ENCODE measurements around the gene NOX5.

The NOX5 gene

DNA sequence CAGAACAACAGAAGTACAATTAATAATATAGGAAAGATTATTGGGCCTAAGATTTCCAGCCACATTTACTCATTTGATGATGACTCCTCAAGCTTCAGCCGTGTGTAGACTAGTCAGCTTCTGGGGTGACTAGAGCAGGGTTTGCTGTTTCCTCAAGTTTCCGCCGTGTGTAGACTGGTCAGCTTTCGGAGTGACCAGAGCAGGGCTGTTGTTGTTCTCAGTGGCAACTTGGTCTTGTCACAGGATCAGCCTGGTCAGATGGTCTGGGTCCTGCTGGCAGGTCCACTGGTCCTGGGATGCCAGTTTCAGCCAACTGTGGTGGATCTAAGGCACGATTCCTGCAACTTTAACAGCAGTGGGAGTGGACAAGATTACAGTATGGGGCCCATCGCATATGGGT is 21.8 kb upstream of the NOX5 start:
- DNase-seq, result no peak

DNA sequence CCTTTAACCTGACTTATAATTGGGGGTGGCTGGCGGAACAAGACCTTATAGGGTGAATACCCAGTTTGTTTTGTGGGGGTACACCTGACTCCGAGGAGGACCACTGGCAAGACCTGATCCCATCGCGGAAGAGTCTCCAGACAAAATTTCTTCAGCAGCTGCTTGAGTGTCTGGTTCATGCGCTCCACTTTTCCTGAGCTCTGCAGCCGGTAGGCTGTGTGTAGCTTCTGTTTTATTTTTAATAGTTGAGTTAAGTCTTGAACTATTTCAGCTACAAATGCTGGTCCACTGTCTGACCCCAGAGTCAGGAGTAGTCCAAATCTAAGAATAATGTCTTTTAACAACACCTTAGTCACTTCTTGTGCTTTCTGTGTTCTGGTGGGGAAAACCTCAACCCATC is 21.2 kb upstream of the NOX5 start:
- DNase-seq, result no peak

DNA sequence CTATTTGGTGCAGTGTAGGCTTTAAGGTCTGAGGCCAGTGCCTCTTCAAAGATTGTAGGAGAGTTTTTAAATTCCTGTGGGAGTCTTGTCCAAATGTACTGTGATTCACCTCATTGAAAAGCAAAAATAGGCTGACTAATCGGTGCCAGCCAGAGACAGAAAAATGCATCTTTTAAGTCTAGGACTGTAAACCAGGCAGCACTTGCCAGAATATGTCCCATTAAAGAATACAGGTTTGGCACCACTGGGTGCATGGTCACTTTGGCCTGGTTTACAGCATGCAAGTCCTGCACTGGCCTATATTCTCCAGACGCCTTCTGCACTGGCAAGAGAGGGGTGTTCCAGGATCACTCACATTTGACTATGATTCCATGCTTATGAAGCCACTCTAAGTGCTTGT is 20.3 kb upstream of the NOX5 start:
- no peak for DNase-seq

DNA sequence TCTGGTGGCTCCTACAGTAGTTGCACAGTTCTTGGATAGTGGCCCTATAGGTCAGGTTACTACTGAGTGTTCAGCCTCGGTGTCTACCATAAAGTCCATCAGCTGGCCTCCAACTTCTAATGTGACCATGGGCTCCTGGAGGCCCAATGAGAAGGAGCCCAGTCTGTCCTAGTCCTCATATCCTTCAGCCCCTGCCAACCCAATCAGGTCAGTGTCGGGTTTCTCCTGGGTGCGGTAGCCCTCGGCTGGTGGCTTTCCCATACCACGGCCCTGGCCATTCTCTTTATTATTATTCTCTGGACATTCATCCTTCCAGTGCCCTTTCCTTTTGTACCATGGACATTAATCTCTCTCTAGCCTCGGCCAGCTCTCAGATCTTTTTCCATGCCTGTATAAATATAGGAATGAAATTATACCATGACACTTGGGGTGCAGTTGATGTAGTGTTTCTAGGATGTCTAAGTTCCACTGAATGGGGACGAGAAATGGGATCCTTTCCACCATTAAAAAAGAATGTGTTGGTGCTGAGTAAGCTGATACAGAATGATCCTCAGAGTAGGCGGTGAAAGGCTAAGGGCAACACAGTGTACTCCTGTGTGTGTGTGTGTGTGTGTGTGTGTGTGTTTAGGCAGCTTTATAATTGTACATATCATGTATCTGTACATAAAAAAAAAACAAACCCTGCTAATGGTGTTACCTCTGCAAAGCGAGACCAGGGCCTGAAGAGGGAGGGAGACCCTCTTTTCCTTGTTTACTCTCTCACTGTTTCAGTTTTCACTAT is 19.3 kb upstream of the NOX5 start:
- DNase-seq, result no peak

DNA sequence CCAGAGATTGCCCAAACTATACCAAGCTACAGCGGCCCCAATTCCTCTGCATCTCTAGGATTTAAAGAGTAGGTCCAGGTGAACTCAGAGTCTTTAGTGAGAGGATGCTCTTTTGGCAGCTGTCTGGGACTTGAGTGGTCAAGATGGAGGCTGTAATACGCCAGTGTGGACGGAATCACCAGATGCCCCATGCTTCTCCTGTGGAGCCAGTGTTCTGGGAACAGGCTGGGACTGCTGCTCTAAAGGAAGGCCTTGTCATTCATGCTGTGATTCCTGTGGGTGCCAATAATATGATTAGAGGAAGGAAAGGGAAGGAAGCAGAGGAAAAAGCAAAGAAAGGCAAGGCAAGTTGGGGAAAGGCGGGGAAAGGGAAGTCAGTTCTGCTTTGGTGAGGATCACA is 17.4 kb upstream of the NOX5 start:
- no peak for DNase-seq

DNA sequence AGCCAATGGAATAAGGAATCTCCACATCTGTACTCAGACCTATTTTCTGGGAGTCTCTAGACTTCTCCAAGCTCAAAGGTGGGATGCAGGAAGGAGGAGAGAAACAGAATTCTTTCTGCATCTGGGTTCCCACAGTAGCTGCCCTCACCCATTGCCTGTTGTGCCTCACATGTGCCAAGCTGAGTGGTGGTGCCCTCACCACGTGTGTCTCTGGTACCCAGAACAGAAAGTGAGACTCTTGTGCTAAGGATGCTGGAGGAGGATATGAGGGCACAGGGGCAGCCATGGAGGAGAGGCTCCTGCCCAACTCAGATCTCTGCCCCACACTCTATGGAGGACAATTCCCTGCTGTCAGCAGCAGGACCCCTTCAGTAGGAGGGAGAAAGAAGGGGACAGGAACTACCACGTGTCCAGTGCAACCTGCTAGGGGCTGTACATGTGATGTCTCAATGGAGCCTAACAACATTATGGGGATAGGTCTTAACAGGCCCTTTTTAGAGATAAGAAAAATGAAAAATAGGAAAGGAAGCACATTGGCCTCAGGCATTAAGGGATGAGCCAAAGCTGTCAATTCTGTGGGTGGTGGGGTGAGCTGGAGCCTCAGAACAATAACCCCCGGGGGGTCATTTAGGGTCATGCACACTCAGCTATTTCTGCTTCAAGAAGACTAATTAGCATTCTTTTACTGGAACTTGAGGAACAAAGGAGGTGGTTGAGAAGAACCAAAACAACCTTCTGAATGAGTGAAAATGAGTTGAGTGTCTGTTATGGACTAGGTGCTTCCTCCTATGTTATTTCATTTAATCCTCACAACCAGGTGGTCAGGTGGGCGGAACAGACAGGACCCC is 16.3 kb upstream of the NOX5 start:
- no peak for DNase-seq

DNA sequence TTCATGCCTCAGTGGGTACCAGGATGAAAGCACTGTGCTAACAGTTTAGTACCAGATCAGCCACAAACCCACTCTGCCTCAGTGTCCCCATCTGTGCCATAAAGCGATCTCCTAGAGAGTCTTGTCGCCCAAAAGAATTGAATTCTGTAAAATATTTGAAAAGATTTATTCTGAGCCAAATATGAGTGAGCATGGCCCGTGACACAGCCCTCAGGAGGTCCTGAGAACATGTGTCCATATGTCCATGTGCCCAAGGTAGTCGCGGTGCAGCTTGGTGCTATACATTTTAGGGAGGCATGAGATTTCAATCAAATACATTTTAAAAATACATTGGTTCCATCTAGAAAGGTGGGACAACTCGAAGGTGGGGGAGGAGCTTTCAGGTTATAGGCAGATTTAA is 15.4 kb upstream of the NOX5 start:
- DNase-seq, result no peak

DNA sequence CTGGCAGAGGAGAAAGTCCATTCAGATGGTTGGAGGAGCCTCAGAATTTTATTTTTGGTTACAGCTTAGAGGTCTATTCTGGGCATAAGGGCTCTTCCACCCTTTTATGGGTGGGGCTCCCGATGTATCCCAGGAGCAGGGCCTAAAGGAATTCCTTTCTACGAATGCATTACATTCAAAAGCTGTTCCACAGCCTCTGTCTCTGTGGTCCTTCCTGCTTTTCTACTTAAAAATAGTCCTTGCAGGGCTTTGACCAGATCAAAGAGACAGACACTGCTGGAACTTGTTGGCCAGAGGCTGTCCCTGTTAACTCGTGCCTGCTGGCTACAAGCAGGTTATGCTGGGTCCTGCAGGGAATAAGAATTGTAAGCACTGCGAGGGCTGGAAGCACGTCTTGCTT is 14.4 kb upstream of the NOX5 start:
- no peak for DNase-seq

DNA sequence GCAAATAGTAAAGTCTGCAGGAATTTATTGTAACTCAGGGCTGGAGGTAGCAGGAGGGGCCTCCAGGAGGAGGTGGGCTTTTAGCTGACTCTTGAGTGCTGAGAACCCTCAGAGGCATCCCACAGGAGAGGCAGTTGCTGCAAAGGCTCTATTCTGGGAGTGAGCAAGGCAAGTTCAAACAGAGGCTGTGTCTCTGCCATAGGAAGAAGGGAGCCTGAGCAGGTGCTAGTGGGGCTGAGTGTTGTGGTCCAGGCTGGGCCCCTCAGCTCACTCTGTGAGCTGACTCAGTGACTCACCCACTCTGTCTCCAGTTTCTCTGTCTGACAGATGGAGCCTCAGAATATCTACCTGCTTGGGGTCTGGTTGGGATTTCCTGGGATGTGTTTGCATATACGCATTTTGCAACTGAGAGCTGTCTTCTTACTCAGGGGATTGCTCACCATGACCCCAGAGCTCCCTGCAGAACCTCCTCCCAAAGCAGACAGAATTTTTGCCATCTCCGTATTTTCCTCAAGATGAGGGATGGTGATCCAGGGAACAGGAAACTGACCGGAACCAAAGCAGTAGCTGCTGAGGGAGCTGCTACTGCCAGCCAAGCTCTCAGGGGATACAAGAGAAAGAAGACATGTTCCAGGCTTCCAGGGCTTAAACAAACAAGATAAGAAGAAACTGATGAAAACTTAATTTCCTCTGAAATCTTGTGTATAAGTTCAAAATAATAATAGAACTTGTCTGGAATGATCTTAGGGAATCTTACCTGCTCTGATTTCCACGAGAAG is 13.6 kb upstream of the NOX5 start:
- DNase-seq, result no peak

DNA sequence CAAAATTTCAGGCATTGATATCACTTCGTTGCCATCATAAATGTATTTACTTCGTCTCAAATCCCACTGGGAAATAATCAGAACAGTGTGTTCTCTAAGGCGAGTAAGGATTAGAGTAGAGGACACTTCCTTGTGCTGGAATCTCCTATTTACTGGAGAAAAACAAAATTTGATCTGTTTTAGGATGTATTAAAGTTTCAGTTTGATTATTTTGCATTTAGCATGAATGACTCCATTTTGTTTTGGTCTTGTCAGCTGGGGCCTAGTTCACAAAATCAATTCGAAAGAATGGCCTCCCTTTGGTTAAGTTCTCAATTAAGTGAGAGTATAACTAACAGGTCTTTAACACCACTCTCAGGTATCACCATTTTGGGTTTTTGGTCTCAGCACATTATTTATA is 11.7 kb upstream of the NOX5 start:
- no peak for DNase-seq

DNA sequence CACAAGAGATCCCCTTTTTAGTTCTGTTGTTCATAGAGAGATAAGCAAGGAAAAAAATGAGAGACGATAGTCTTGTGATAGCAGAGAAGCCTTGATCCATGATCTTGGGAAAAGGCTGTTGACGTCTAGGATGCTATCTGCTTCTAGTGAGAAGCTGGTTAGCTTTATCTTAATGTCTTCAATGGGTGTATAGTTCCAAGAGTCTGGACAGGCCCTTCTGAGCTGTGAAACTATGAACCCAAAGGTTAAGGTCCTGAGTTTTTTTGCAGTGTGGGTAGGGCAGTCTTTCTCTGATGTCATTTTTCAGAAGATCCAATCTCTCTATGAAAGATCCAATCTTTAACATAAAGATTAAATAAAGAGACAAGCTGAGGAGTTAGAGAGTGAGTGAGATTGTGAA is 10.5 kb upstream of the NOX5 start:
- DNase-seq, result no peak

DNA sequence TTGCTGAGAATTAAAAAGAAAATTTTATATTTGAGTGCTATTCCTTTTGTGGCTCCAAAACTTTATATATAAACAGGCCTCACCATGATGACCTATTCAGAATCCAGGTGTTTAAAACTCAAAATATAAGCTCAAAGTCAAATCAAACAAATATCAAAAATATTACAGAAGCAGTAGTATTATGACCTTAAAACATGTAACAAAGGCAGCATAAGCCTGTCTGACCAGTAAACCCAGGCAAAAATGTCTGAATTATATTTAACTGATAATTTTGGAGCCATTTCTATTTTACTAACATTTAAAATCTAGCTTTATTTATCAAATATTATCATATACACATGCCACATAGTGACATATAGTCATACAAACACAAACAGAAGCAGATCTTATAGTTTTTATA is 6.4 kb upstream of the NOX5 start:
- no peak for DNase-seq

DNA sequence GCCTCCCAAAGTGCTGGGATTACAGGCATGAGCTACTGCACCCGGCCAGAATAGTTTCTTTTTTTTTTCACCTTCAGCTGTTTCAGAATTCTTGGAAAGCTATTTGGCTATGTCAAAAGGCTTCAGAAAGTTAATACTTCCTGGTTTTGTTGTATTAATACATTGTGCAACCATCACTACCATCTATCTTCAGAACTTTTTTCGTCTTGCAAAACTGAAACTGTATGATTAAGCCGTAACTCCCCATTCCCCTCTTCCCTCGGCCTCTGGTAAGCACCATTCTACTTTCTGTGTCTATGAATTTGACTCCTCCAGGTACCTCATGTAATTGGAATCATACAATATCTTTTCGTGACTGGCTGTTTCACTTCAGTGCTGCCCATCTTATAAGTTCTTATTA is 5.2 kb upstream of the NOX5 start:
- DNase-seq, result no peak

DNA sequence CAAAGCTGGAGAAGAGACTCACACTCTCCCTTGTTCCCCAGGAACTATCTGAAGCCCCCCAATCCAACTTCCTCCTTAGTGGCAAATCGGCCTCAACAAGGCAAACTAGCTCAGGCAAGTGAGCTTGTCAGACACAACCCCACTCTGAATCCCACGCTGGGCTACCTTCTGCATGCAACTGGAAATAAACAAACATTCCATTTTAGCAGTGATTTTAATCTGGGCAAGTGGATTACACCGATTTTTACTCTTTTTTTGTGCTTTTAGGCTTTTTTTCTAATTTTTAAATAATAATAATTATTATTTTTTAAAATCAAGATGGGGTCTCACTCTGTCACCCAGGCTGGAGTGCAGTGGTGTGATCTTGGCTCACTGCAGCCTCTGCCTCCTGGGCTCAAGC is 2.9 kb upstream of the NOX5 start:
- DNase-seq, result no peak

DNA sequence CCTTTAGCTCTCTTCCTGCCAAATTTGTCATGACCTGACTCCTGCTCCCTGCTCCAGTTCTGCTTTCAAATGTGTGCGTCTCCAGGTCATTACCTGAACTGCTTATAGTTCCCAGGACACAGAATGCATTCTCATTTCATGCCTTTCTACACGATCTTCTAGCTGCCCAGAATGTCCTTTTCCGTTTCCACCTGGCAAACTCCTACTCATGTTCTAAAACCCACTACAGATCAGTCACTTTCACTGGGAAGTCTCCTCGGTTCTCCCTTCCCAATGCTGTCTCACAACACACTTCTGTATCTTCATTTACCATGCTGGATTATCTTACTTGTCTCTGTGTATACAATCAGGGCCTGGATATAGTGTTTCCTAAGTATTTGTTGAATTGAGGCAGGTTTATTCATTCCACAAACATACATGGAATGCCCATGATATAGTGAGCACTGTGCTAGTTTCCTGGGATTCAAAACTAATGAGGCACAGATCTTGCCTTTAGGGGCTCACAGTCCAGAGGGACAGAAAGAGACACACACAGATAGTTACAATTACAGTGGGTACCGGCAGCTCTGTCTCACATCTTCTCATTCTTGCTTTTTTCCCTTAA is 1.6 kb upstream of the NOX5 start:
- DNase-seq, result no peak

DNA sequence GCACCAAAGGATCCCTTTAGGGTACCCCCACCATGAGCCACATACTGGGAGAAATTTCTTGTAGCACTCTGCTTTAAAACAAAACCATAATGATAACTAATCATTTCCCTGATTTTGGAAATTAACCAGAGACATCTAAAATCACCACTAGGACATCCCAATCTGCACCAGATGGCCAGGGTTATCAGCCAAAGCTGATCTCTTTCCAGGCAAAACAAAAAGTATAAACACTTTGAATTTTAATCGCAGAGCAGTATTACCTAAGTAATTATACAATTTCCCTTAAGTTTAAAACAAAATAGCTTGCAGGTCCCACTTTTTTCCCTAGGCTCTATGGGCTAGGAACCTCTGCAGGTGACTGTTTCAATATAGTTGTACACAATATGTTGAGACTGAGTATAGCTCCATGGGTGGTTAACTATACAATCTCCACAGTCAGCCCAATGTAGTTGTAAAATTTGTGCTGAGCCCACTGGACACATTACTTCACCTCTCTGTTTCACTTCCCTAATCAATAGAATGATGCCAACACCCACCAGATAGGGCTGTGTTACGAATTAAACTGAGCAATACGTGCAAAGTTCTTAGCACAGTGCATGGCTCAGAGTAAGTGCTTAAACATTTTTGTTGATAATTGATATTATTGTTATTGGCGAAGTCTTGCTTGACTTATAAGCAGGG is 629 bp upstream of the NOX5 start:
- no peak for DNase-seq

DNA sequence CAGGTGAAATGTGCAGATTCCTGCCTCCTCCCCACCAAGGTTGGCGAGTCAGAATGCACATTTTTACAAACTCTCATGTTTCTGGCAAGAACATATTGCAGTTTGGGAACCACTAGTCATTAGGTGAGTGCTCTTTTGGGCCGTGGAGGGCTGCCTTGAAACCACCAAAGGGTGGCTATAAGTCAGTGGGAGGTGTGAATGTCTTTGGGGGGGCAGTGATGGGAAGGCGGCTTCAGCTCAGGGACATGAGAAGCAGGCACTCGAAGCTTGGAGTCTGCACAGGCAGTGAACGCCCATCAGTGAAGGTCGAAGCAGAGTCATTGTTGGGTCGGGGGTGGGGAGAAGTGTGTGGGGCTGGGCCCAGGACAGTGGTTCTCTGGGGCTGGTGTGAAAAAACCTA is 1.1 kb downstream of the NOX5 start:
- no peak for DNase-seq

DNA sequence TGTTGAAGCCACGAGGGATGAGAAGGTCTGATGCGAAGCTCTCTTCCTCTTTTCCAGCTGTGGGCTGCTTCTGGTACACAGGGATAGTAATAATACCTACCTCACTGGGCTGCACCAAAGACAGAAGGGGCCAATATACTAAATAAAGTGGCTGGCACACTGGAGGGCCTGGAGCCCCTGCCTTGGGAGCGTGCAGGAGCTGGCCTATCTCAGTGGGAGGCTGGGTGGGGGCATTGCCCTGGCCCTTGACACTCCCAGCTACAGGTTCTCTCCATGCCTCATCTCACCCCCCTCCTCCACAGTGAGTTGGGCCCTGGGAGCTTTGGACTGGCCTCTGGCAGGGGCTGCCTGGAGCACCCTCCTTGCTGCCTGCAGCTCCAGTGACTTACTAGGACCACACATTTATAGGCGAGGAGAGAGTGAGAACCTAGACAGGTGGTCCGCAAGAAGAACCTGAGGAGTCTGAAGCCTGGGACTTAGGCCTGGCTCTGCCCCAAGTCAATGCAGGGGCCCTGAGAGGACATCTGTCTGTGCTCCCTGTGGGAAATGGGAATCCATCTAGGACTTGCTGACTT is 1.6 kb downstream of the NOX5 start:
- DNase-seq, result no peak

DNA sequence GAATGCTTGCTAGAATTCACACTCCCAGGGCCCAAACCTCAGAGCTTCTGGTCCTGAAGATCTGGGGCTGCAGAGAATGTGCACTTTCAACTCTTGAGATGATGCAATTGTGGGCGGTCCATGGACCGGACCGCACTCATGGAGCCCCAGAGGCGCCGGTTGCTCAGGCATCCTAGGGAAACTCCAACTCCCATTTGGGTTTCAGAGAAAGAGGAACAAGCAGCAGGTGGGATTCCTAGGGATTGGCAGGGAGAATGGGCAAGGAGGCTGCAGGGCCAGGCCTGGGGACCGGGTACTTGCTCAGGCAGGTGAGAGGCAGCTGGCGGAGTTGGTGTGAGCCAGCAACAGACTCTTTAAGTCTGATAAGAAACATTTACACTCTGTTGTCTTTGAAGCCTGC is 3.5 kb downstream of the NOX5 start:
- no peak for DNase-seq

DNA sequence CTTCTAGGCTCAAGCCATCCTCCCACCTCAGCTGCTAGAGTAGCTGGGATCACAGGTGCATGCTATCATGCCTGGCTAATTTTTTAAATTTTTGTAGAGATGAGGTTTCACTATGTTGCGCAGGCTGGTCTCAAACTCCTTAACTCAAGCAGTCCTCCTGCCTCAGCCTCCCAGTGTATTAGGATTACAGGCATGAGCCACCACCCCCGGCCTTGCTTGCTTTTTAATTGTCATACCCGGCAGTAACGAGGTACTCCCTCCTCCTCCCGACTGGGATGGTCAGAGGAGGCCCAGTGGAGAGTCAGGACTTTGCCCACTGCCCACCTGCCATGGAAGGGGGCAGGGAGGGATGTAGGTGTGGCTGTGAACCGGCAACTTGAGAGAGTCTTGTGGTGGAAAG is 4.5 kb downstream of the NOX5 start:
- no peak for DNase-seq

DNA sequence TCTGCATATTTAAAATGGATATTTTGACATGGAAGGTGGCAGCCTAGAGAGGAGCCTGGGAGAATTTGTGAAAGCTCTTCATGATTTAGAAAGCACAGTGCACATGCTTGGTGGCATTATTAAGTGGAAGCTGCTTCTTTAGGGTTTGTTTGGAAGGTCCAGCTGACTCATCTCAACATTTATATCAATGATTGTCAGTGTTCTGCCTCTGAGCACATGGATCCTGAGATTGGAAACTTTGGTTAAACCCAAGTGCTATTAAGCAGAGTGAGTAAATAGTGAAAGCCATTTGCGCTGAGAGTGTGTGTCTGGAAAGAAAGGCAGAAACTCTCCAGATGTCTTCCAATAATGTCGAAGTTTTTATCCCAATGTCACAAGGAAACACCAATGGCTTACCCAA is 7.4 kb downstream of the NOX5 start:
- no peak for DNase-seq

DNA sequence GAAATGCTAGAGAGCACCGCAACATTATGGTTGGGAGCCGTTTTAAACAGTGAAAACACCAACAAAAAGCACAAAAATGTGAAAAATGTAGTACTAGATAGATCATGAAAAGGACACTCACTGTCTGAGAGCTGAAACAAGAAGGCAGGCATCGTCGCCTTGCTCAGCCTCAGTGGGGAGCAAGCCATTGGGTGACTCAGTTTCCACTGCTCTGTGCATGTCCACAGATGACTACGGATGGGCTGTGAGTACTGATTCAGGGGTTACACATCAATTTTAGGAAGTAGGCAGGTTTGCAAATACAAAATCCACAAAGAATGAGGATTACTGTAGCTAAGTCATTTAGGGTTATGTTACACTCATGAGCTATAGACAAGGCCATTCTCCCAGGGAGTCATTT is 10.8 kb downstream of the NOX5 start:
- DNase-seq, result no peak

Measured in NCI-H1105 treated with DMSO at 0.1 percent for 48 hours (cell line).